ENCODE measurements around the gene VTI1A.

VTI1A gene

DNA sequence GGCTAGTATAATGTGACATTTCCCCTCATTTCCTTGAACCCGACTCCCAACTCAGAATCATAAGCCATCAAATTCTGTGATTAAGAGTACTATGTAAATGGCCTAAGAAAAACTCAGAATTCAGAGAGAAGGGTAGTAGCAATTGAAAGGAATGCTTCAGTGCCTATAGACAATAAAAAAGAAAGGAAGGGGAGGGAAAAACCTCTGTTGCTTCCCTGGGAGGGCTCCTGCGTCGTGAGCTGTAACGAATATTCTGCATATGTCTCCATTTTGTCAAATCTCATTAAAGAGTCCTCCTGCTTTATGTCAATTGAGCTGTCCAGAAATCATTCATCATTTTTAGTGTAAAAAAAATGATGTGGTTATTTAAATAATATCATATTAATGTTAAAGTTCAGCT, 223.0 kb downstream of the VTI1A start:
- DNase-seq (ENCODE audit: insufficient read length, low spot score), result no peak
- FAIRE-seq, result no peak

DNA sequence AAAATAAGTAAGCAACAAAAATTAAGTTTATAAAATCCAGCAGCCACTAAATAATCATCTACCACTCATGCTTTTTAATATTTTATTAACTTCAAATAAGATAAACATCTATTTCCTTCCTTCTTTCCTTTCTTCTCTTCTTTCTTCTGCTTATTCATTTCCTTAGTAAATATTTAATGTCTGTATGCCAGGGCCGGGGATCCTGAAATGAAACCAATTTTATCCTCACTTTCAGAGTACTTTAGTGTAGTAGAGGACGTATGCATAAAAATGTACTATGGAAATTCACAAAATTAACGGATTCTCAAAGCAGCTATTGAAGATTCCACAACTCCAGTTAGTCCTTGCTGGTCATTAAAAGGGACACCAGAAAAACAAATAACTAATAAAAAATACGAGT, 224.7 kb downstream of the VTI1A start:
- no peak for DNase-seq (ENCODE audit: insufficient read length, low spot score)
- FAIRE-seq, result no peak

DNA sequence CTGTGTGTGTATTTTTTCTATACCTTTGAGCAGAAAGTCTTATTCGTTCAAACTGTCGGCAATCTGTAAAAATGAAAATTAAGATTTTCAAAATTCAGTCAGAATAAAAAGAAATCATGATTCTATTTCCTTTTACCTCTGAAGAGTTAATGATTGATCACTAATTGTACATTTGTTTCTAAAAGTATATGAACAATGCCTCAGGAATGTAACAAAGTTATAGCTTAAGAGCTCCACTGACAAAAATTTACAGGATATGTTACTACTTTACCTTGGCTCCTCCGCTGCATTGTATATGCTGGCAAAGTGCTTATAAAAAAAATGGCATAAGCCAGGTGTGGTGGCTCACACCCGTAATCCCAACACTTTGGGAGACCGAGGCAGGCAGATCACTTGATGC, 225.7 kb downstream of the VTI1A start:
- FAIRE-seq, result no peak
- no peak for DNase-seq (ENCODE audit: insufficient read length, low spot score)

DNA sequence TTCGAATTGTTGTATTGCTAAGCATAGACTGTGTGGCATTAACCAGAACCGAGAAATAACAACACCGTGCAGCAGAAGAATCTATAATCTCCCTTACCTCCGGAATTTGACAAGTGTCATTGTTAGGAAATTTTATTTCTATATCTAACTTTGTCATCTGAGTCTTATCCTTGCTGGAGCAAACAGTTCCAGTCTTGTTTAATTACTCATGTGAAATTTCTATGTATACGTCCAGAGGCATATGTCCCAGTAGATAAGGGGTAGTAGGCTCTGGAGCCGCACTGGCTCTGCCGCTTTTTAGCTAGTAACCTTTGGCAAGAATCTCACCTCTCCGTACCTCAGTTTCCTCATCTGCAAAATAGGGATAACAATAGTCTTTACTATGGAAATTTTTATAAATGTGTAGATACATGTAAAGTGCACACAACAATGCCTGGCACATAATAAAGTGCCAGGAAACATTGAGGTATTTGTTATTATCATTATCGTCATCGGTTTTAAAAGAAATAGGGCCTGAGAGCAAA, 228.6 kb downstream of the VTI1A start:
- DNase-seq (ENCODE audit: insufficient read length, low spot score) (no peak), FAIRE-seq (no peak)

DNA sequence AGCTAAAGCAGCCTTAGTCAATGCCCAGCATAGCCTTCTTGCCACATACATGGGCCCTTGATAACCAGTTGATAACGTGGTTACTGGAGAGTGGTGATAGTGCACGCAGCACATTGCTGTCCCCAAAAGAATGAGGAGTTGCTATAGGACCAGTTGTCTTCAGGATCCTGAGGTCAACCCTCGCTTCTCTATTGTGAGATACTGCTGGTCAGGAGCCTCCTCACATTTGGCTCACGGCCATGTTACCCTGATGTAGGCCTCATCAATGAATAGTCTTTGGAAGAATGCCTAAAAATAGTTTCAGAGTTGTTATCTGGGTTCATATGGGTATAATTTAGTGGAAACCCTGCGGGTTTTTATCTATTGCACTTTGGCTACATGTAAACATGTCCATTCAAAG, 230.7 kb downstream of the VTI1A start:
- FAIRE-seq, result no peak

DNA sequence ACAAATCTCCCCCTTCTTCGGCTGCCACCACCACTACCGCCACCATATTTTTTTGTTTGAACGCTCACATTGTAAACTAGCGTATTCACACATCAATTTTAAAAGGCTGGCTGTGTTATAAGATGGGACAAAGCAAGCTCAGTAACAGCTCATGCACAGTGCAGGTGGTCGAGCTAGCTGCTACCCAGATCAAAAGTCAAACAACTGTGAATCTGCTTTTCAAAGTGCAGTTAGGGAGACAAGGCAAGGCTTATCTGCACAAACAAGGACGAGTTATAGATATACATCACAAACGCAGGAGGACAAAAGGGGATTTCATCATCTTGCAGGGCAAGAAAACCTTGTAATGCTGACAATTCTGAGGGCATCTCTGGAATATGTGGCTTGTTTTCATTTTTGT, 231.6 kb downstream of the VTI1A start:
- FAIRE-seq (no peak), DNase-seq (ENCODE audit: insufficient read length, low spot score) (no peak)

More for the DNA sequence above, 230.7 kb downstream of the VTI1A start:
- DNase-seq (ENCODE audit: insufficient read length, low spot score), result no peak

DNA sequence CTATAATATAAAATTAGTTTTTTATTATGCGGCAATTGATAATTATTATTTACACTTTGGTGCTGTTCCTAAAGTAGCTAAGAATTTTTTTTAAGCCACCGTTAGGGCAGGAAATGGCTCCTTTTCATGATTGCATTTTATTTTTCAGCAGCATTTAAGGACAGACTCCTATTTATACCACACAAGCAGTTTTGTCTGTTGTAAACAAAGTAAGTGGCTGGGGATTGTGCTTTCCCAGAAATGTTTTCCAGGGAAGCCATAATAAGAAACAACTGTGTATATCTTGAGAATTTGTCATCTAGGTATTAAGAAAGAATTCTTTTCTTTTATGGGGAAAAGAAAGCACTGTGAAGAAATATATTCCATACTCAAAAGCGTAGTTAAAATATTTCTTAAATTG, 232.0 kb downstream of the VTI1A start:
- DNase-seq (ENCODE audit: insufficient read length, low spot score), result no peak
- no peak for FAIRE-seq

DNA sequence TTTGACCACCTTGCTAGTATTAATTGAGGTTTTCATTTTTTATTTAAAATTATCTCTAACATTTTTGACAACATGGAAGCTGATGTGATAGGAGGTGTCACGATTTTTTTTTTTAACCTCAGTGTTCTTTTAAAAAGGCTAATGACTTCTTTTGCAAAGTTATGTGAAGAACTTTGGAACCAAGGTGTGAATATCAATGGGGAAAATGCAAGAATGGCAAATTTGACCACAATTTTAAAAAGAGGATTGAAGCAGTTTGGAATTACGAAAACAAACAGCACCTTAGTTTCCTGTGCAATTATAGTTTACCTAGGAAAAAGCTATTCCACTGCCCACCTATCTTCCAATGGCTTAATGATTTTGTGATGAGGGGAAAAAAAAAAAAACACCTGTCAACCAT, 232.4 kb downstream of the VTI1A start:
- no peak for FAIRE-seq
- DNase-seq (ENCODE audit: insufficient read length, low spot score), result no peak

DNA sequence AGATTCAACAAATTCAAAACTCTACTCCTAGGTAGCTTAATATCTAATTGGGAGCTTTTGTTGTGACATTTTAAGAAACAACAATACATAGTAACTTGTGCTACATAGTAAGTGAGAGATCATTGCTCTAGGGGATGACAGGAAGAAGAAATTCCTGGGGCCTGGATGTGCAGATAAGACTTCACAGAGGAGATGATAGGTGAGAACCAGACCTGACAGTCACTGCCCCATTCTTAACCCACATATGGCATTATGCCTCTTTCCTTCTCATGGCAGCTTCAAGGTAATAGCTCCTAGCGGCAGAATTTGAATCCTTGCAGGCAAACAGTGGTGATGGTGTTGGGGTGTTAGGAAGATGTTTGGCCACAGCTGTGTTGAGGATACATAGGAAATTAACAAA, 233.6 kb downstream of the VTI1A start:
- DNase-seq (ENCODE audit: insufficient read length, low spot score) (no peak), FAIRE-seq (no peak)

DNA sequence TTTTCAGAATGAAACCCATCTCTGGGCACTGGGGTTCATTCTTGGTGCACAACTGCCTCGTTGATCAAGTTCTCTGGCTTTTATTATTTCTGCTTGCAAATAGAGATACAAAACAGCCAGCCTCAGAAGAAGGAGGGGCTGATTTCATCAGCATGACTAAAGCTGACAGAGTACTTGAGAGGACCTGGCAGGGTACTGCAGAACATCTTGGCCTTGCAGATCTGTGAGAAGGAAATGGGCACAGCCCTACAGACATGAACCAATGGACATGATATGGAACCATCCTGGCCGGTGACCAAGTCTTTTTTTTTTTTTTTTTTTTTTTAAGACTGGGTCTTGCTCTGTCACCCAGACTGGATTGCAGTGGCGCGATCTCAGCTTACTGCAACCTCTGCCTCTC, 240.6 kb downstream of the VTI1A start:
- DNase-seq (ENCODE audit: insufficient read length, low spot score) (no peak), FAIRE-seq (no peak)

DNA sequence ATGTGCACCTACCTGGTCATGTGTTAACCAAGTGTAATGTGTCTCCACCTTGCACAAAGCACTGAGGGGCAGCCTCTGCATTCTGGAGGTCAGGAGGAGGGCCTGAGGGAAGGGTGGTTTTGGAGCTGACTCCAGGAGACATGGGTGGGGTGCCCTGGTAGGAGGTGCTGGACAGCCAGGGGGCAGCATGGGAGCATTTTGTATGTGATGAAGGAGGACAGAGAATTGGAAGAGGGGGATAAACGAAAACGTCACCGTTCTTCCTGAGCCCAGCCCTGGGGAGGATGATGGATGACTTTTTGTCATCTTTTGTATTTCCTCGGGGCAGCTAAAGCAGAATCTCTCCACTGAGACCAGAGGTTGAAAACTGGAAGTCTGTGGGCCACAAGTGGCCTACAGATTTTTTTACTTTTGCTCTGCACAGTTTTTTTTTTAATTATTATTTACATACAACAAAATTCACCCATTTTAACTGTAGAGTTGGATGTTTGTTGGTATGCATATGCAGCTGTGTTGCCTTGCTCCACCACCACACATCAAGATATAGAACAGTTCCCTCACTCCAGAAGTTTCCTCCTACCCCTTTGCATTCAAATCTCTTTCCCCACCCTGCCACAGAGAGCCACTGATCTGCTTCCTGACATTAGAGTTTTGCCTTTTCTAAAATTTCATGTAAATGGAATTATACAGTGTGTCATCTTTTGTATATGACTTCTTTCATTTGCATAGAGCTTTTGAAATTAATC, 242.5 kb downstream of the VTI1A start:
- no peak for FAIRE-seq
- DNase-seq (ENCODE audit: insufficient read length, low spot score), result no peak

DNA sequence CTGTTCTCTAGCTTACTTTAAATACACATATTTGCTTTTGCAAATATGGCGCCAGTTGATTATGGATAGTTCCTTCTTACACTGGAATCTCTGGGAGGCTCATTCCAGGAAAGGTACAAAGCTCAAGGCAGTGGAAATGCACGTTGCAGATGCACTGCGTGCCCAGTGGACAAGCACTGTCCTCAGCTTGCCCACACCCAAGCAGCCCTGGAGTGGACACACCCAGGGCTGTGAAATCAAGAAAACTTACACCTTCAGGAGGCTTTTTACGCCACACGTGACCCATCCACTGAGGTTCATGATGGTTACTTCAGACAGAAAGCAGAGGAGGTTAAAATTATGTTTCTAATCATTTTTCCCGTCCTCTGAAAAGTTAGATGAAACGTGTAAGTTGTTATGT, 248.5 kb downstream of the VTI1A start:
- FAIRE-seq, result no peak
- DNase-seq (ENCODE audit: insufficient read length, low spot score), result no peak

DNA sequence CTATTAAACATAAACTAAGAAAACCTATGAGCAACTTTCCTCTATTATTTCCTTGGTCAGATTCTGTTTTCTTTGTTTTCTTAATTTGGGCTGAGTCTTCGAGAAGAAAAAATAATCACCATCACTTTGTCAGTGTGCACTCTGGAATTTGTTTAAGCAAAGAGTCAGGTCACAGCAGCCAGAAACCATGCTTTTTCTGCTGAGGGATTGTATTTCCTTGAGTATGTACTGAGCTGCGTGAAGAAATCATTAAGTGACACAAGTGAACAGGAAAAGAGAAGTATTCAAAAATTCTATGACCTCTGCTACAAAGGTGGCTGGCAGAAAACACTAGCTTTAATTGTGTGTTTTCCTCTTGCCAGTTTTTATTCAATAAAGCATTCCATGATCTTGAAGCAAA, 249.6 kb downstream of the VTI1A start:
- no peak for DNase-seq (ENCODE audit: insufficient read length, low spot score)
- FAIRE-seq, result no peak

DNA sequence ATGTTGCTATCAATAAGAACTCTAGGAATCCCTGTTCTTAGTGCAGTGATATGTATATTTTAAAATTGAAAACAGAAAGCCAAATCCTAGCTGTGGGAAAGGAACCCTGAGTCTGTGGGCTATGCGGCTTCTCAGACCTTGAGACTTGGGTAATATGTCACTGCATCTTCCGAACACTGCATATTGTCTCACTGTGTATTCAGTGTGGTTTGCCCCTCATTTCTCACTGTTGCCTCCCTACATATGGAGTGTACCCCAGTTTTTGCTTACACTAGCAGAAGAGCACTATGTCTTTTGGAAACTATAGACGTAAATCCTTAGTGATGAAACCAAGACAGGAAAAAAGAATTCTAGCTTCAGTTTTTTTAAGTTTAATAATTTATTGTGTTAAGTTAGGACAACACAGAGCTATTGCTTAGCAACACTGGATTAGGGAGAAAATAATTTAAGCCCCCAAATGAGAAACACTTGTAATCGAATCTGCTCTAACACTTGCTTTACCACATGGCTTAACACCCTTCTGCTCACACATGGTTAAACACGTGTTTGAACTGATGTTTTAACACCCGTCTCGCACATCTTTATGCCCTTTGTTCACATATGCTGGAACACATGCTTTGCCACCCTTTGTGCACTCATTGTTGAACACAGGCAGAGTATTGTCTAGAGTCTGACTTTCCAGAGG, 251.3 kb downstream of the VTI1A start:
- FAIRE-seq, result no peak

DNA sequence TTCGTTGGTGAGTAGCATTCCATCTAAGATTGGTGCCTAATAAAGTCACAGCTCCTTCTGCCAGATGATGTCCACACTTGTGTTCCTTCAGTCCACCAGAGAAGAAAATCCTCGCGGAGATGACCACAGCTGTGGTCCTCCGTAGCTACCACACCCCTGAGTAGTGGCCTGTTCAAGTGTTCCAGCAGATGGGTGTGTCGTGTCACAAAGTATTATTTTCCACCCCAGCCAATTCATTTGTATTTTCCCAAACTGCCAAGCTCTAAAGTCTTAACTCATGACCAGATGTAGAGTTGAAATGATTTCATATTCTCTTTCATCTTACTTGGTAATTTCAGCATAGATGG, 251.8 kb downstream of the VTI1A start:
- DNase-seq (ENCODE audit: insufficient read length, low spot score) (no peak), FAIRE-seq (no peak)

More for the DNA sequence above, 251.3 kb downstream of the VTI1A start:
- no peak for DNase-seq (ENCODE audit: insufficient read length, low spot score)

DNA sequence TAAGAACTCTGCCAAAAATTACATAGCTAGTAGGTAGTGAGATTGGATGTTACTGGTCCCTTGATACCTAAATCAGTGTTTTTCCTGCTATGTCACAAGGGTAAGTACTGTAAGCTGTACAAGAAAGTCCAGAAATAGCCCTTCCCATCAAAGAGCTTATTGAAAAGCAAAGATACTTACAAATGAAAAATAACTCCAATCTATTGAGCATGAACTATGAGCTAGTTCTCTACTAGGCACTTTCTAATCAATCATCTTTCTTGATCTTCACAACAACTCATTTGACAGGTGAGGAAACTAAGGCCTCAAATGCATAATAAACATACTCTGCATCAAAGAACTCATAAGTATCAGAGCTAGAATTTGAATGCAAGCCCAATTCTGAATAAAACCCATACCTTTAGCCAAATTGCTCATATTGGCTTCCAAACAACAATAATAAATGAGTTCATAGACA, 253.2 kb downstream of the VTI1A start:
- FAIRE-seq, result no peak

DNA sequence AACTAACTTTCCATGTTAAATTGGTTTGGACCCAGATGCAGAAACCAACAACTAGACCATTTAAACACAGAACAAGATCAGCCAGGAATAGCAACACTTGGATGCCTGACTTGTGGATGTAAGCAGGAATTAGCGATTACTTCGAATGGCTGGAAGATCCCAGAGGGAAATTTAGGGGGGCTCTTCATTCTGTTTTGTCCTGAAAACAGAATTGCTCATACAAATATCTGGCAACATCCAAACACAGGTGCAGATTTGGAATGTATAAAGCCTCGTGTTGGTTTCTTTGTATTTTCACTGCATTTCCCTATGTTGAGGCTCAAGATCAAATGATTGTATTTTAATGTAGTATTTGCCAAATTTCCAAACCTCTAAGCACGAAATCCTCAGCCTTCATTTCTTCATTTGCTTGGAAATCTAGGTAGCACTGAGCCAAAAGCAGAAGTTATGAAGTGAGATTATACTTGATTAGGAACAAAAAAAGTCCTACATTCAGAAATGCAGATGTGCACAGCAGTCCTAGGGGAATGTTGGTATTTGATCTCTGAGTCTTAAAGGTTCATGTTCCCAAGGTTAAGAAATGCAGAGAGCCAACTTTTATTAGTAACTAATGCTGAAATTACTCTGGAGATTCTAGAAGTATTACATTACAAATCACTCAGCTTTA, 254.3 kb downstream of the VTI1A start:
- no peak for DNase-seq (ENCODE audit: insufficient read length, low spot score)
- FAIRE-seq, result no peak

More for the DNA sequence above, 253.2 kb downstream of the VTI1A start:
- DNase-seq (ENCODE audit: insufficient read length, low spot score), result no peak

DNA sequence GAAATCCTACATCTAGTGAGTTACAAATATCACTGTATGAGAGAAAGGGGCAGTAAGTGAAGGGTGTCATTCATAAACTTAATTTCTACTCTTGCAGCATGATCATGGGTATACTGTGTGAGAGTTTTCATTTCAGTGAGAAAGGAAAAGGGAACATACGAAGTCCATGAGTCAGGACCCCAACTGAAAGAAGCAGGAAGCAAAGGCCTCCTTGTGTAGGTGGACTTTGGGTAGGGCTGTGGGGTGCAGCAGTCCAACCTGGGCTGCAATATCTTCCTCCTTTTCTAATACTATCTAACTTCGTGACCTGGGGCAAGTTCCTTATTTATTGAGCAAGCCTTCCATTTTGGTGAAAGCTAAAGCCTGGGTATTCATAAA, 254.9 kb downstream of the VTI1A start:
- FAIRE-seq (no peak), DNase-seq (ENCODE audit: insufficient read length, low spot score) (no peak)

DNA sequence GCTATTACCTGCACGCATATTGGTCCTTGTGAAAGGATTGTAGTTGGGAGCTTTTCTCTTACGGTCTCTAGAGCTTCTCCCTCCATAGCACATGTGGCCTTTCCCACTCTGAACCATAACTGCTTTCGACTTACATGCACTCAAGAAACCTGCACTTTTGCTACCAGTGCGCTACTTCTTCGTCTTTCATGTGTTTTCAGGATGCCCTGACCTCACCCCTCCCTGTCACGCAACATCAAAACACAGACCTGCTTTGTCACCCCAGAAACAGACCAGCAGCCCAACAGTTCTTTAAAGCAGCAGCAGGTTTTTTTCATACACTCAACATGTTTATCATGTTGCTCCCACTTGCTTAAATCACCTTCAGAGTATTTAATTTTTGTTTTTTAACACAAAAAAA, 259.6 kb downstream of the VTI1A start:
- no peak for FAIRE-seq
- DNase-seq (ENCODE audit: insufficient read length, low spot score), result no peak

DNA sequence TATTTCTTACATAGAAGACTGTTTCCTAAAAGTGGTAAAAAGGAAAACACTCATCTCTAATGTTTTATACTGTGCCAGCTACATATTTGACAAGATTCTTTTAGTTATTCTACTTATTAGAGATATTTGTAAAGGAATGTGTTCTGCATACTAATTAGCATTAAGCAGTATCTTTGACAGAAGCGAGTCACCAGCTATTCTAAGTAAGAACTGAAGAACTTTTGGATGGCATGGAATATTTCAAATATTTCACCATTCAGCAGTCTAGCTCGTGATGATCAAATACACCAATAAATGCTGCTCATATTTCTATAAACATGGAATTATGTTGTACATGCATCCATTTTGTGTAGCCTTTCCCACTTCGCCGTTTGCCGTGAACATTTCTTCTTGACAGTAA, 261.4 kb downstream of the VTI1A start:
- FAIRE-seq (no peak), DNase-seq (ENCODE audit: insufficient read length, low spot score) (no peak)

DNA sequence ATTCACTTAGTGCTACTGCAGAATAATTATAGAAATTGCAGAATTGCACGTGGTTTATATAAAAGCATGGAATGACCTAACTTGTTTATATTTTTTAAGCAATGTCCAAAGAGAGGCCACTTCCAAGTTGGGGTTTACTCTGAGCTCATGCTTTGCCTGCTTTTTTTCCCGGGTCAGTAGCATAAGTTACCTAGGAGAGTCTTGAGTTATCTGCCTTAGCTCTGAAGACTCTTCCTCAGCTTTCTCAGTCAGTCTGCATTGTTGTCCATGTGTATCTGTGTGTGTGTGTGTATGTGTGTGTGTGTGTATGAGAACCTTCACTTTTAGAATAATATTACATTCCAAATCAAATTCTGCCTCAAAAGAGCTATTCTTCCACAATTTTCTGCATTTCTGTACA, 263.5 kb downstream of the VTI1A start:
- DNase-seq (ENCODE audit: insufficient read length, low spot score), result no peak
- FAIRE-seq, result no peak

DNA sequence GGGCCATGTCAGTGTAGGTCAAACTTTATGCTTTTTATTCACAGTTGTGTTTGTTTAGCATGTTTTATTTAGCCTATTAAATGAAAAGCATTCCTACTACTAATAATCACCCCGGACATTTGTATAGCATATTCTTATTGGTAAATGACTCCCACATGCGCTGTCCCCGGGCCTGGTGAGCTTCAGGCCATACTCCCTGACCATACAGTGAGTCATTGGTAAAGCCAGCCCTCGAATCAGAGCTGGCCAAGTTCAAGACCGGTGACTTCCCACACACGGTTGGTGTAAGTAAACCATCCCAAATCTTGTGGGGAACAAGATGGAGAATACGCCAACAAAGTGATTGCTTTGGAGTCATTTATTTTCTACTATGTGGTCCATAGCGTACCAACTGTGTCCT, 264.4 kb downstream of the VTI1A start:
- DNase-seq (ENCODE audit: insufficient read length, low spot score) (no peak), FAIRE-seq (no peak)

Measured in GM19239 (cell line).